Hepatocyte (in vitro differentiated cells): Measurements from ENCODE around the gene TMEM38A.

Experiments used
- CTCF ChIP-seq: fragments of 200-600 bp; sonication (generic); IDR thresholded peaks from 2 replicates; pipeline ENCODE4 v1.5.1; 2016; ENCODE audit warnings: antibody characterized with exemption, mild to moderate bottlenecking; ENCODE audit not compliant: poor library complexity
- EZH2phosphoT487 ChIP-seq: fragments of 200-600 bp; sonication (generic); IDR thresholded peaks from one replicate; pipeline ENCODE4 v1.6.1; 2018; ENCODE audit warnings: antibody characterized with exemption, mild to moderate bottlenecking, low read depth, moderate library complexity; ENCODE audit not compliant: unreplicated experiment, severe bottlenecking

GRCh38 chr19:16715611-16716010 lies 54.7 kb downstream of the TMEM38A start:
- TF ChIP-seq CTCF, result no peak
- TF ChIP-seq EZH2phosphoT487, result no peak
